Thyroid gland (tissue), 4 donors: ENCODE measurements around the gene MEOX1.

Experiments used
- CTCF ChIP-seq, 6 experiments: fragments of 200-600 bp in 3 of 6; fragments of 450-650 bp in 3 of 6; sonication (generic) in 3 of 6; IDR thresholded peaks; one replicate each; pipeline ENCODE4 v1.5.1; 2016 to 2019; ENCODE audit warnings: antibody characterized with exemption in 6 of 6, mild to moderate bottlenecking in 2 of 6, inconsistent platforms in 1 of 6, moderate library complexity in 1 of 6
- POLR2A ChIP-seq, 2 donors: fragments of 450-650 bp; IDR thresholded peaks; one replicate each; pipeline ENCODE4 v1.6.1; 2017; ENCODE audit warnings: antibody characterized with exemption in 2 of 2, mild to moderate bottlenecking in 2 of 2, moderate library complexity in 1 of 2

DNA sequence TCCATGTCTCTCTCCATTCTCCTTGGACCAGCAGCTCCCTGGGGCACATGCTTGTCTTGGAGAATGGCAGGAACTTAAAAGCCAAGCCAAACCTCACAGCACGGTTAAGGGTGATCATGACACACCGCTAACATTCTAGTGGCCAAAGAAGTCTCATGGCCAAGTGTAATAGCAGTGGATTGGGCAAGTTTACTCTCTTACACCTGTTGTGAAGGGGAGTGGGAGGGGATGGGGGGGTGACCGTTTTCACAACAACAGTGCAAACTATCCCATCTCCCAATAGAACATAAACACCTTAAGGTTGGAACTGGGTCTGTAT lies 37.7 kb upstream of the MEOX1 start:
- TF ChIP-seq POLR2A (IDR thresholded peaks at IDR 0.05) = no peak
- no peak for TF ChIP-seq CTCF (IDR thresholded peaks at IDR 0.05)
